BJ (cell line): Measurements from ENCODE around the gene LIN37. TPM values are rescaled to one million over a fixed set of nuclear protein-coding genes. Genes with fewer than 3 reads are reported as not detected.

ENCODE experiments used
- CTCF ChIA-PET: fragments of 350-600 bp; formaldehyde crosslinking; extraction: SDS; loops from one replicate; lab custom pipeline; 2021; ENCODE audit warnings: antibody characterized with exemption, inconsistent platforms; lab: Yijun Ruan, JAX
- POLR2A ChIA-PET: fragments of 300-600 bp; sonication (Branson Sonifier 250); formaldehyde crosslinking; extraction: SDS; loops from one replicate; lab custom pipeline; 2021; ENCODE audit warnings: antibody characterized with exemption; lab: Charles Lee
- DNase-seq: peaks from one replicate; pipeline ENCODE4 v3.0.0-alpha.2; 2011; ENCODE audit warnings: low read depth
- H3K27me3 ChIP-seq: 2 replicates; pipeline ENCODE4 v1.6.0; 2011; ENCODE audit warnings: low read length; ENCODE audit not compliant: control insufficient read depth, insufficient read depth
- H3K36me3 ChIP-seq: 2 replicates; pipeline ENCODE4 v1.5.1; 2011; ENCODE audit warnings: low read length; ENCODE audit not compliant: control insufficient read depth, insufficient read depth
- H3K4me3 ChIP-seq: 2 replicates; pipeline ENCODE4 v1.5.1; 2011; ENCODE audit warnings: low read depth, mild to moderate bottlenecking, control low read depth, low read length
- CTCF ChIP-seq: IDR thresholded peaks from 2 replicates; pipeline ENCODE4 v1.5.1; 2011; ENCODE audit warnings: low read depth, mild to moderate bottlenecking, control low read depth, inconsistent platforms, low read length, moderate library complexity; ENCODE audit not compliant: insufficient read depth
- polyA plus RNA-seq: library from polyadenylated mRNA; depleted of rRNA; stranded (reverse); fragments of >200 nt; gene quantifications from 2 replicates; pipeline ENCODE4 v1.2.3, GENCODE V29; 2011

Gene LIN37
- polyA plus RNA-seq, 1 experiment = 15.0 TPM

- Histone ChIP-seq H3K36me3 (peaks cover 29% of the 10 kb centered on the region), H3K4me3 (peak overlapping the region; percentile 53), H3K27me3 (no peaks in the 10 kb centered on the region)
- CTCF ChIA-PET = interaction anchor here (0.6 to 1.3 kb wide), 5 partner anchors 8 to 84 kb away, joined by 3 to 6 read pairs (median 4); no protein-coding TSS in a partner anchor
- POLR2A ChIA-PET = interaction anchor here (0.6 kb wide), 1 partner anchor 10 kb away, joined by 4 read pairs; no protein-coding TSS in a partner anchor
- no peak for DNase-seq
- TF ChIP-seq CTCF = no peak
Observed at GRCh38 chr19:35740108-35740422, 8.3 kb upstream of the LIN37 start.

- TF ChIP-seq CTCF = peak; percentile 38; the same call in 1 of the 2 replicates
- CTCF ChIA-PET = interaction anchor here (0.6 to 1.3 kb wide), 5 partner anchors 9 to 85 kb away, joined by 3 to 6 read pairs (median 4); no protein-coding TSS in a partner anchor
Observed at GRCh38 chr19:35740423-35741202, 7.8 kb upstream of the LIN37 start.

GRCh38 chr19:35741203-35741515, 7.2 kb upstream of the LIN37 start:
- ChIA-PET CTCF (interaction anchor here (1.0 to 1.2 kb wide), 2 partner anchors 39 to 47 kb away, joined by 4 to 6 read pairs; no protein-coding TSS in a partner anchor), POLR2A (interaction anchor here (0.8 kb wide), 1 partner anchor 22 kb away, joined by 3 read pairs; no protein-coding TSS in a partner anchor)
- no peak for TF ChIP-seq CTCF
- Histone ChIP-seq H3K36me3 (peaks cover 24% of the 10 kb centered on the region), H3K27me3 (no peaks in the 10 kb centered on the region), H3K4me3 (peak overlapping the region; percentile 52)
- DNase-seq = no peak

More at GRCh38 chr19:35740423-35741202, 7.8 kb upstream of the LIN37 start:
- DNase-seq = peak; percentile 76
- POLR2A ChIA-PET = interaction anchor here (0.6 to 0.8 kb wide), 2 partner anchors 10 to 22 kb away, joined by 3 to 4 read pairs; no protein-coding TSS in a partner anchor
- H3K27me3 ChIP-seq = no peaks in the 10 kb centered on the region
- peak overlapping the region; percentile 53 for H3K4me3 ChIP-seq
- peaks cover 24% of the 10 kb centered on the region for H3K36me3 ChIP-seq

- ChIA-PET POLR2A (no interaction called here), CTCF (no interaction called here)
- Histone ChIP-seq H3K36me3 (peaks cover 15% of the 10 kb centered on the region), H3K4me3 (no peak within 1 kb of the TSS), H3K27me3 (no peaks in the 10 kb centered on the region)
- DNase-seq = no peak
- TF ChIP-seq CTCF = no peak
Observed at GRCh38 chr19:35742121-35742724, 6.2 kb upstream of the LIN37 start, which contains the start of gene IGFLR1. Gene IGFLR1 (minus strand): TSS chr19:35742452. CDS start chr19:35741180, 1,272 bp downstream.
